WTC11 (cell line): ENCODE results near the gene KDM1B. TPM values are rescaled to one million over a fixed set of nuclear protein-coding genes. Genes with fewer than 3 reads are reported as not detected.
A peak's percentile ranks its signal among the peaks of the same experiment; 100 is the strongest.

Source experiments
- AFF4 ChIP-seq: sonication (generic); formaldehyde crosslinking; IDR thresholded peaks from 2 replicates; pipeline ENCODE4 v1.8.1; 2023; ENCODE audit warnings: mild to moderate bottlenecking, missing genetic modification reagents, borderline replicate concordance
- ATF3 ChIP-seq: sonication (generic); formaldehyde crosslinking; conservative IDR thresholded peaks from 2 replicates; pipeline ENCODE4 v1.8.1; 2022; ENCODE audit warnings: mild to moderate bottlenecking, missing genetic modification reagents
- CTCF ChIP-seq: fragments of 200-600 bp; IDR thresholded peaks from 2 replicates; pipeline ENCODE4 v1.8.0; 2022; ENCODE audit warnings: antibody characterized with exemption
- FOXP1 ChIP-seq: sonication (generic); formaldehyde crosslinking; IDR thresholded peaks from 2 replicates; pipeline ENCODE4 v1.8.0; 2022; ENCODE audit warnings: missing genetic modification reagents, mild to moderate bottlenecking, moderate library complexity, borderline replicate concordance
- GTF2I ChIP-seq: fragments of 250-450 bp; sonication (Bioruptor Pico); conservative IDR thresholded peaks from 2 replicates; pipeline ENCODE4 v1.4.0; 2021; ENCODE audit warnings: mild to moderate bottlenecking
- MLX ChIP-seq: sonication (generic); formaldehyde crosslinking; IDR thresholded peaks from 2 replicates; pipeline ENCODE4 v1.8.1; 2023; ENCODE audit warnings: mild to moderate bottlenecking, missing genetic modification reagents, moderate library complexity
- MYBL2 ChIP-seq: sonication (generic); formaldehyde crosslinking; IDR thresholded peaks from 2 replicates; pipeline ENCODE4 v1.8.1; 2023; ENCODE audit warnings: mild to moderate bottlenecking, moderate library complexity, missing genetic modification reagents
- NFYB ChIP-seq: sonication (generic); formaldehyde crosslinking; conservative IDR thresholded peaks from 2 replicates; pipeline ENCODE4 v1.8.0; 2022; ENCODE audit warnings: low read depth, missing genetic modification reagents
- NR3C1 ChIP-seq: sonication (generic); formaldehyde crosslinking; conservative IDR thresholded peaks from 2 replicates; pipeline ENCODE4 v1.8.1; 2023; ENCODE audit warnings: low read depth, mild to moderate bottlenecking, missing genetic modification reagents
- PRDM15 ChIP-seq: sonication (generic); formaldehyde crosslinking; IDR thresholded peaks from 2 replicates; pipeline ENCODE4 v1.8.0; 2022; ENCODE audit warnings: missing genetic modification reagents
- SMAD4 ChIP-seq: sonication (generic); formaldehyde crosslinking; IDR thresholded peaks from 2 replicates; pipeline ENCODE4 v1.8.0; 2022; ENCODE audit warnings: mild to moderate bottlenecking, missing genetic modification reagents
- SP1 ChIP-seq: sonication (generic); formaldehyde crosslinking; conservative IDR thresholded peaks from 2 replicates; pipeline ENCODE4 v1.8.1; 2022; ENCODE audit warnings: missing genetic modification reagents
- TEAD1 ChIP-seq: sonication (generic); formaldehyde crosslinking; IDR thresholded peaks from 2 replicates; pipeline ENCODE4 v1.8.0; 2022; ENCODE audit warnings: mild to moderate bottlenecking, missing genetic modification reagents
- ZBTB21 ChIP-seq: sonication (generic); formaldehyde crosslinking; IDR thresholded peaks from 2 replicates; pipeline ENCODE4 v1.8.1; 2023; ENCODE audit warnings: mild to moderate bottlenecking, missing genetic modification reagents, borderline replicate concordance
- ZNF121 ChIP-seq: sonication (generic); formaldehyde crosslinking; IDR thresholded peaks from 2 replicates; pipeline ENCODE4 v1.8.0; 2023; ENCODE audit warnings: missing genetic modification reagents
- ZNF396 ChIP-seq: fragments of 250-450 bp; sonication (Bioruptor Pico); IDR thresholded peaks from 2 replicates; pipeline ENCODE4 v1.8.0; 2021; ENCODE audit warnings: mild to moderate bottlenecking, moderate library complexity, borderline replicate concordance
- ZNF423 ChIP-seq: fragments of 250-450 bp; sonication (Bioruptor Pico); IDR thresholded peaks from 2 replicates; pipeline ENCODE4 v2.1.2; 2022; ENCODE audit warnings: mild to moderate bottlenecking, moderate library complexity
- ZNF671 ChIP-seq: fragments of 250-450 bp; sonication (Bioruptor Pico); IDR thresholded peaks from 2 replicates; pipeline ENCODE4 v1.8.0; 2021; ENCODE audit warnings: mild to moderate bottlenecking
- total RNA-seq: library from RNA; stranded (reverse); gene quantifications from 3 replicates; pipeline ENCODE4 v1.2.3, GENCODE V29; 2021
- TF ChIP-seq, protein P1 (sequence below): sonication (generic); formaldehyde crosslinking; IDR thresholded peaks from 2 replicates; pipeline ENCODE4 v1.8.0; 2022; ENCODE audit warnings: mild to moderate bottlenecking, missing genetic modification reagents
- TF ChIP-seq, protein P2 (sequence below): sonication (generic); formaldehyde crosslinking; IDR thresholded peaks from 2 replicates; pipeline ENCODE4 v1.8.1; 2023; ENCODE audit warnings: mild to moderate bottlenecking, missing genetic modification reagents
- TF ChIP-seq, protein P3 (sequence below): sonication (generic); formaldehyde crosslinking; conservative IDR thresholded peaks from 2 replicates; pipeline ENCODE4 v1.8.1; 2023; ENCODE audit warnings: mild to moderate bottlenecking, low read depth, missing genetic modification reagents, moderate library complexity

The KDM1B gene
- total RNA-seq, 1 experiment from 2014 or later = 6.7 TPM

- TF ChIP-seq FOXP1 (peak; percentile 100), MLX (CRISPR knock-in tag) (peak; percentile 94; the same call in 1 of the 2 replicates), SP1 (peak; percentile 93), TEAD1 (CRISPR knock-in tag) (peak; percentile 95), MYBL2 (CRISPR knock-in tag) (peak; percentile 97), GTF2I (CRISPR knock-in tag) (no peak), ATF3 (CRISPR knock-in tag) (peak; percentile 79), ZNF396 (CRISPR knock-in tag) (no peak), AFF4 (peak; percentile 98; the same call in 1 of the 2 replicates), ZNF423 (CRISPR knock-in tag) (peak; percentile 35; the same call in 1 of the 2 replicates), NR3C1 (CRISPR knock-in tag) (peak; percentile 91; the same call in 1 of the 2 replicates), SMAD4 (peak; percentile 85; the same call in 1 of the 2 replicates), ZNF671 (CRISPR knock-in tag) (no peak), CTCF (peak; percentile 72), ZNF121 (CRISPR knock-in tag) (peak; percentile 98), NFYB (CRISPR knock-in tag) (peak; percentile 50; the same call in 1 of the 2 replicates), PRDM15 (peak; percentile 72), ZBTB21 (CRISPR knock-in tag) (peak; percentile 96)
- TF ChIP-seq, protein P1, sequence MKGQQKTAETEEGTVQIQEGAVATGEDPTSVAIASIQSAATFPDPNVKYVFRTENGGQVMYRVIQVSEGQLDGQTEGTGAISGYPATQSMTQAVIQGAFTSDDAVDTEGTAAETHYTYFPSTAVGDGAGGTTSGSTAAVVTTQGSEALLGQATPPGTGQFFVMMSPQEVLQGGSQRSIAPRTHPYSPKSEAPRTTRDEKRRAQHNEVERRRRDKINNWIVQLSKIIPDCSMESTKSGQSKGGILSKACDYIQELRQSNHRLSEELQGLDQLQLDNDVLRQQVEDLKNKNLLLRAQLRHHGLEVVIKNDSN = peak; percentile 95
- TF ChIP-seq, protein P2, sequence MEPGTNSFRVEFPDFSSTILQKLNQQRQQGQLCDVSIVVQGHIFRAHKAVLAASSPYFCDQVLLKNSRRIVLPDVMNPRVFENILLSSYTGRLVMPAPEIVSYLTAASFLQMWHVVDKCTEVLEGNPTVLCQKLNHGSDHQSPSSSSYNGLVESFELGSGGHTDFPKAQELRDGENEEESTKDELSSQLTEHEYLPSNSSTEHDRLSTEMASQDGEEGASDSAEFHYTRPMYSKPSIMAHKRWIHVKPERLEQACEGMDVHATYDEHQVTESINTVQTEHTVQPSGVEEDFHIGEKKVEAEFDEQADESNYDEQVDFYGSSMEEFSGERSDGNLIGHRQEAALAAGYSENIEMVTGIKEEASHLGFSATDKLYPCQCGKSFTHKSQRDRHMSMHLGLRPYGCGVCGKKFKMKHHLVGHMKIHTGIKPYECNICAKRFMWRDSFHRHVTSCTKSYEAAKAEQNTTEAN (CRISPR knock-in tag) = peak; percentile 98
- TF ChIP-seq, protein P3, sequence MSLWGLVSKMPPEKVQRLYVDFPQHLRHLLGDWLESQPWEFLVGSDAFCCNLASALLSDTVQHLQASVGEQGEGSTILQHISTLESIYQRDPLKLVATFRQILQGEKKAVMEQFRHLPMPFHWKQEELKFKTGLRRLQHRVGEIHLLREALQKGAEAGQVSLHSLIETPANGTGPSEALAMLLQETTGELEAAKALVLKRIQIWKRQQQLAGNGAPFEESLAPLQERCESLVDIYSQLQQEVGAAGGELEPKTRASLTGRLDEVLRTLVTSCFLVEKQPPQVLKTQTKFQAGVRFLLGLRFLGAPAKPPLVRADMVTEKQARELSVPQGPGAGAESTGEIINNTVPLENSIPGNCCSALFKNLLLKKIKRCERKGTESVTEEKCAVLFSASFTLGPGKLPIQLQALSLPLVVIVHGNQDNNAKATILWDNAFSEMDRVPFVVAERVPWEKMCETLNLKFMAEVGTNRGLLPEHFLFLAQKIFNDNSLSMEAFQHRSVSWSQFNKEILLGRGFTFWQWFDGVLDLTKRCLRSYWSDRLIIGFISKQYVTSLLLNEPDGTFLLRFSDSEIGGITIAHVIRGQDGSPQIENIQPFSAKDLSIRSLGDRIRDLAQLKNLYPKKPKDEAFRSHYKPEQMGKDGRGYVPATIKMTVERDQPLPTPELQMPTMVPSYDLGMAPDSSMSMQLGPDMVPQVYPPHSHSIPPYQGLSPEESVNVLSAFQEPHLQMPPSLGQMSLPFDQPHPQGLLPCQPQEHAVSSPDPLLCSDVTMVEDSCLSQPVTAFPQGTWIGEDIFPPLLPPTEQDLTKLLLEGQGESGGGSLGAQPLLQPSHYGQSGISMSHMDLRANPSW (CRISPR knock-in tag) = peak; percentile 98
Observed at GRCh38 chr6:18122128-18123093, 32.8 kb upstream of the KDM1B start, which contains the start of gene NHLRC1 (continued).
